Astrocyte (in vitro differentiated cells and primary cell): ENCODE results near the gene FAM222B. TPM values are rescaled to one million over a fixed set of nuclear protein-coding genes. Genes with fewer than 3 reads are reported as not detected.

Experiments
- DNase-seq: peaks from one replicate; pipeline ENCODE4 v3.0.0-alpha.2; 2010; ENCODE audit warnings: low read depth
- FAIRE-seq: peaks from 2 replicates; lab custom pipeline; 2011; peaks lifted over from hg19 to GRCh38; lab: Jason Lieb, UNC
- H2AFZ ChIP-seq: 2 replicates; pipeline ENCODE4 v1.6.0; 2012; ENCODE audit warnings: low read depth, low read length, inconsistent platforms
- H3K27ac ChIP-seq: 2 replicates; pipeline ENCODE4 v1.5.1; 2011; ENCODE audit warnings: low read depth, low read length, inconsistent platforms
- H3K27me3 ChIP-seq: 2 replicates; pipeline ENCODE4 v1.6.0; 2011; ENCODE audit warnings: low read length, inconsistent platforms; ENCODE audit not compliant: insufficient read depth
- H3K36me3 ChIP-seq: 2 replicates; pipeline ENCODE4 v1.5.1; 2011; ENCODE audit warnings: low read length, inconsistent platforms; ENCODE audit not compliant: insufficient read depth
- H3K4me1 ChIP-seq: 2 replicates; pipeline ENCODE4 v1.5.1; 2011; ENCODE audit warnings: low read length, inconsistent platforms; ENCODE audit not compliant: insufficient read depth
- H3K4me2 ChIP-seq: 2 replicates; pipeline ENCODE4 v1.6.0; 2012; ENCODE audit warnings: low read length, inconsistent platforms
- H3K4me3 ChIP-seq: 2 replicates; pipeline ENCODE4 v1.5.1; 2011; ENCODE audit warnings: low read depth, mild to moderate bottlenecking, low read length, inconsistent platforms; ENCODE audit not compliant: insufficient read depth
- H3K79me2 ChIP-seq: 2 replicates; pipeline ENCODE4 v1.6.0; 2012; ENCODE audit warnings: mild to moderate bottlenecking, low read length, inconsistent platforms; ENCODE audit not compliant: insufficient read depth
- H3K9ac ChIP-seq: 2 replicates; pipeline ENCODE4 v1.6.0; 2012; ENCODE audit warnings: mild to moderate bottlenecking, low read length, inconsistent platforms
- H3K9me3 ChIP-seq: 2 replicates; pipeline ENCODE4 v1.5.1; 2012; ENCODE audit warnings: low read depth, mild to moderate bottlenecking, low read length, inconsistent platforms; ENCODE audit not compliant: insufficient read depth
- H4K20me1 ChIP-seq: 2 replicates; pipeline ENCODE4 v1.6.0; 2012; ENCODE audit warnings: low read length, inconsistent platforms; ENCODE audit not compliant: insufficient read depth
- H3K27ac Mint-ChIP-seq: one replicate; pipeline ENCODE4 v1.8.0; 2021; ENCODE audit warnings: mild to moderate bottlenecking, mixed read lengths; ENCODE audit not compliant: unreplicated experiment
- H3K27me3 Mint-ChIP-seq: one replicate; pipeline ENCODE4 v1.8.0; 2021; ENCODE audit warnings: low read depth, mixed read lengths; ENCODE audit not compliant: unreplicated experiment
- H3K36me3 Mint-ChIP-seq: one replicate; pipeline ENCODE4 v1.8.0; 2021; ENCODE audit warnings: low read depth, mixed read lengths; ENCODE audit not compliant: unreplicated experiment
- H3K4me1 Mint-ChIP-seq: one replicate; pipeline ENCODE4 v1.8.0; 2021; ENCODE audit warnings: low read depth, mixed read lengths; ENCODE audit not compliant: unreplicated experiment
- H3K4me3 Mint-ChIP-seq: one replicate; pipeline ENCODE4 v1.8.0; 2021; ENCODE audit warnings: mild to moderate bottlenecking, moderate library complexity, mixed read lengths; ENCODE audit not compliant: unreplicated experiment
- H3K9me3 Mint-ChIP-seq: one replicate; pipeline ENCODE4 v1.8.0; 2021; ENCODE audit warnings: mild to moderate bottlenecking, mixed read lengths; ENCODE audit not compliant: unreplicated experiment
- CTCF ChIP-seq: IDR thresholded peaks from 2 replicates; pipeline ENCODE4 v1.5.1; 2011; ENCODE audit warnings: low read depth, mild to moderate bottlenecking, inconsistent platforms, low read length, moderate library complexity; ENCODE audit not compliant: insufficient read depth
- EZH2 ChIP-seq: IDR thresholded peaks from 2 replicates; pipeline ENCODE4 v1.6.1; 2012; ENCODE audit warnings: mild to moderate bottlenecking, low read length, inconsistent platforms; ENCODE audit not compliant: insufficient read depth
- total RNA-seq: library from RNA; stranded (reverse); gene quantifications from 2 replicates; pipeline ENCODE4 v1.2.1, GENCODE V29; 2021

The FAM222B gene
- total RNA-seq, 1 donor from 2014 or later, result 53.0 TPM

GRCh38 chr17:28871056-28871579 lies 28.5 kb upstream of the FAM222B start:
- Histone ChIP-seq H3K36me3 (no peaks in the 10 kb centered on the region), H3K4me3 (no peak overlapping the region), H3K79me2 (no peaks in the 10 kb centered on the region), H3K27ac (no peak overlapping the region), H3K27me3 (no peaks in the 10 kb centered on the region), H2AFZ (no peak overlapping the region), H4K20me1 (no peaks in the 10 kb centered on the region), H3K9me3 (no peaks in the 10 kb centered on the region), H3K4me2 (no peak overlapping the region), H3K9ac (no peak overlapping the region), H3K4me1 (no peaks in the 10 kb centered on the region)
- TF ChIP-seq CTCF (no peak), EZH2 (no peak)
- Mint-ChIP-seq H3K36me3 (no peaks in the 10 kb centered on the region), H3K9me3 (no peaks in the 10 kb centered on the region), H3K27ac (no peak overlapping the region), H3K4me3 (no peak overlapping the region), H3K27me3 (peaks cover 11% of the 10 kb centered on the region), H3K4me1 (no peaks in the 10 kb centered on the region)
- DNase-seq, result no peak
- FAIRE-seq, result no peak

- Histone ChIP-seq H2AFZ (no peak overlapping the region), H3K4me2 (no peak overlapping the region), H3K4me1 (no peaks in the 10 kb centered on the region), H3K79me2 (no peaks in the 10 kb centered on the region), H3K4me3 (no peak overlapping the region), H3K9ac (no peak overlapping the region), H3K9me3 (no peaks in the 10 kb centered on the region), H3K36me3 (no peaks in the 10 kb centered on the region), H3K27ac (no peak overlapping the region), H3K27me3 (no peaks in the 10 kb centered on the region), H4K20me1 (no peaks in the 10 kb centered on the region)
- no peak overlapping the region for H3K4me3 Mint-ChIP-seq
- H3K27ac Mint-ChIP-seq, result no peak overlapping the region
- TF ChIP-seq CTCF, result no peak
- no peak for TF ChIP-seq EZH2
- DNase-seq (no peak), FAIRE-seq (no peak)
- H3K9me3 Mint-ChIP-seq, result no peaks in the 10 kb centered on the region
- peaks cover 6% of the 10 kb centered on the region for H3K36me3 Mint-ChIP-seq
- H3K27me3 Mint-ChIP-seq, result peaks cover 9% of the 10 kb centered on the region
- H3K4me1 Mint-ChIP-seq, result peaks cover 3% of the 10 kb centered on the region
These were observed 24.7 kb upstream of the FAM222B start for GRCh38 chr17:28867276-28867675.

- Mint-ChIP-seq H3K27me3 (peaks cover 6% of the 10 kb centered on the region), H3K4me3 (no peak overlapping the region), H3K9me3 (no peaks in the 10 kb centered on the region), H3K4me1 (peaks cover 3% of the 10 kb centered on the region), H3K36me3 (peaks cover 8% of the 10 kb centered on the region), H3K27ac (peak overlapping the region; percentile 3)
- H3K4me3 ChIP-seq, result no peak overlapping the region
- no peak overlapping the region for H3K9ac ChIP-seq
- no peaks in the 10 kb centered on the region for H3K36me3 ChIP-seq
- H3K4me2 ChIP-seq, result no peak overlapping the region
- TF ChIP-seq EZH2 (no peak), CTCF (no peak)
- no peaks in the 10 kb centered on the region for H3K9me3 ChIP-seq
- FAIRE-seq, result no peak
- no peaks in the 10 kb centered on the region for H3K79me2 ChIP-seq
- H3K4me1 ChIP-seq, result no peaks in the 10 kb centered on the region
- H4K20me1 ChIP-seq, result no peaks in the 10 kb centered on the region
- no peaks in the 10 kb centered on the region for H3K27me3 ChIP-seq
- DNase-seq, result no peak
- no peak overlapping the region for H2AFZ ChIP-seq
- no peak overlapping the region for H3K27ac ChIP-seq
These were observed 23.6 kb upstream of the FAM222B start for GRCh38 chr17:28865946-28866752.
